ENCODE measurements around the gene TEP1. TPM values are rescaled to one million over a fixed set of nuclear protein-coding genes. Genes with fewer than 3 reads are reported as not detected.

TEP1 gene
- total and polyA plus RNA-seq, 2 of the 13 experiments (the other 11 are each of a cell fraction or from before 2014, with no cell fraction given) = 11.0 to 12.8 TPM

DNA sequence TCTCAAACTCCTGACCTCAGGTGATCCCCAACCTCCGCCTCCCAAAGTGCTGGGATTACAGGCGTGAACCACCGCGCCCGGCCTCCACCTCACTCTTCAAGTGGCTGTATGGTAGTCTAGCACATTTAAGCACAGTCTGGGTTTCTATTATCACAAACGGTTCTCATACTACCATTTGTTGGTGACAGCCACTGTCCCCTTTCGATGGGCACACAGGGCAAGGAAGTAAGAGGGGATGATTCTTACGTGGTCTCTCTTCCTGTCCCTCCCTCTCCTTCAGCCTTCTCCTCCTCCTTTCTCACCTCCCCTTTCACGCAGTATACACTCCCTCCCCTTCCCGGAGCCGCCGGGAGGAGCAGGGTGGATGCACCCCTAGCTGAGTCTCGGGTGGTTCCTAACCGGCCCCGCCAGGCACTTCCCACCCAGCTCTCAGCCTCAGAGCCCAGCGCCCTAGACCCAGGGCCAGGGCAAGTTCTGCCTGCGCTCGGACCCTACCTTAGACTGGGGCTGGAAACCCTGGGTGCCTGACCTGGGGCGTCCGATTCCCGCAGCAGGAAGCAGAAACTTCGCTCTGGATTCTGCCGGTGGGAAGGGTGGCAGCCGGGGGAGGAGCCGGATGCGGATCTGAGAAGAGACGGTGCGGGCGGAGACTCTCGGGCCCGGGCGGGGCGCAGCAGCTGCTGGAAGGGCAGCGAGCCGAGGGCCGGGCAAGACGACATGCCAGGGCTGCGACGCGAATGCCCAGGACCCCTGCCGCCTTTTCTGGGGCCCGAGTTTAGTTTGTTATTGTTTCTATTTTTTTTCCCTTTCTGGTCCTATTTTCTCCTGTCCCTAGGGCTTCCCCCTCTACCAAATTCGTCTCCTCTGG lies at the start of gene TEP1 (continued):
- TF ChIP-seq, protein P1, sequence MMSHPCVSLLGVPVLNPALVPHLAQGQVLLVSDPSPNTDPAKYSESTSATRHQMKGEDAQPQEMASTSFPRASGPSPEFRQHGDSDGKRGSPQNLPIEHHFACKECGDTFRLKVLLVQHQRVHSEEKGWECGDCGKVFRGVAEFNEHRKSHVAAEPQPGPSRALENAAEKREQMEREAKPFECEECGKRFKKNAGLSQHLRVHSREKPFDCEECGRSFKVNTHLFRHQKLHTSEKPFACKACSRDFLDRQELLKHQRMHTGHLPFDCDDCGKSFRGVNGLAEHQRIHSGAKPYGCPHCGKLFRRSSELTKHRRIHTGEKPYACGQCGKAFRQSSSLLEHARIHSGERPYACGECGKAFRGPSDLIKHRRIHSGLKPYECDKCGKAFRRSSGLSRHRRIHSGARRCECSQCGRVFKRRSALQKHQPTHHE (CRISPR knock-in tag; IDR thresholded peaks at IDR 0.05; ENCODE audit: borderline replicate concordance) = peak; percentile 82; the same call in 1 of the 2 replicates
- TF ChIP-seq ZNF317 (CRISPR knock-in tag; IDR thresholded peaks at IDR 0.05) (peak; percentile 77), SYNCRIP (IDR thresholded peaks at IDR 0.05; ENCODE audit: insufficient read depth, low read depth, low read length) (no peak), ZNF570 (CRISPR knock-in tag; IDR thresholded peaks at IDR 0.05; ENCODE audit: borderline replicate concordance) (peak; percentile 68; the same call in 1 of the 2 replicates), ZNF3 (CRISPR knock-in tag; IDR thresholded peaks at IDR 0.05) (no peak), ZNF546 (CRISPR knock-in tag; conservative IDR thresholded peaks at IDR 0.05) (peak; percentile 49; the same call in 1 of the 2 replicates), ZNF468 (CRISPR knock-in tag; IDR thresholded peaks at IDR 0.05) (no peak), KDM6A (CRISPR knock-in tag; IDR thresholded peaks at IDR 0.05; ENCODE audit: low read depth) (no peak), TOE1 (CRISPR knock-in tag; IDR thresholded peaks at IDR 0.05) (no peak), YEATS2 (CRISPR knock-in tag; IDR thresholded peaks at IDR 0.05; ENCODE audit: borderline replicate concordance) (peak; percentile 56; the same call in 1 of the 2 replicates), ZNF878 (CRISPR knock-in tag; IDR thresholded peaks at IDR 0.05) (0 out of 2 replicates have a peak, but pooled peaks have one; percentile 37), ZNF24 (IDR thresholded peaks at IDR 0.05) (no peak), HOXA7 (CRISPR knock-in tag; IDR thresholded peaks at IDR 0.05) (no peak), ZNF382 (CRISPR knock-in tag; IDR thresholded peaks at IDR 0.05; ENCODE audit: borderline replicate concordance) (no peak), SRF (IDR thresholded peaks at IDR 0.05; ENCODE audit: low read depth, low read length) (no peak), ZNF335 (CRISPR knock-in tag; IDR thresholded peaks at IDR 0.05) (peak; percentile 92), ZNF207 (IDR thresholded peaks at IDR 0.05; ENCODE audit: borderline replicate concordance) (no peak), RFX3 (CRISPR knock-in tag; IDR thresholded peaks at IDR 0.05) (peak; percentile 33; the same call in 1 of the 2 replicates)
- TF ChIP-seq, protein P2, sequence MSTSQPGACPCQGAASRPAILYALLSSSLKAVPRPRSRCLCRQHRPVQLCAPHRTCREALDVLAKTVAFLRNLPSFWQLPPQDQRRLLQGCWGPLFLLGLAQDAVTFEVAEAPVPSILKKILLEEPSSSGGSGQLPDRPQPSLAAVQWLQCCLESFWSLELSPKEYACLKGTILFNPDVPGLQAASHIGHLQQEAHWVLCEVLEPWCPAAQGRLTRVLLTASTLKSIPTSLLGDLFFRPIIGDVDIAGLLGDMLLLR (CRISPR knock-in tag; IDR thresholded peaks at IDR 0.05) = 0 out of 2 replicates have a peak, but pooled peaks have one; percentile 60
- TF ChIP-seq, protein P3, sequence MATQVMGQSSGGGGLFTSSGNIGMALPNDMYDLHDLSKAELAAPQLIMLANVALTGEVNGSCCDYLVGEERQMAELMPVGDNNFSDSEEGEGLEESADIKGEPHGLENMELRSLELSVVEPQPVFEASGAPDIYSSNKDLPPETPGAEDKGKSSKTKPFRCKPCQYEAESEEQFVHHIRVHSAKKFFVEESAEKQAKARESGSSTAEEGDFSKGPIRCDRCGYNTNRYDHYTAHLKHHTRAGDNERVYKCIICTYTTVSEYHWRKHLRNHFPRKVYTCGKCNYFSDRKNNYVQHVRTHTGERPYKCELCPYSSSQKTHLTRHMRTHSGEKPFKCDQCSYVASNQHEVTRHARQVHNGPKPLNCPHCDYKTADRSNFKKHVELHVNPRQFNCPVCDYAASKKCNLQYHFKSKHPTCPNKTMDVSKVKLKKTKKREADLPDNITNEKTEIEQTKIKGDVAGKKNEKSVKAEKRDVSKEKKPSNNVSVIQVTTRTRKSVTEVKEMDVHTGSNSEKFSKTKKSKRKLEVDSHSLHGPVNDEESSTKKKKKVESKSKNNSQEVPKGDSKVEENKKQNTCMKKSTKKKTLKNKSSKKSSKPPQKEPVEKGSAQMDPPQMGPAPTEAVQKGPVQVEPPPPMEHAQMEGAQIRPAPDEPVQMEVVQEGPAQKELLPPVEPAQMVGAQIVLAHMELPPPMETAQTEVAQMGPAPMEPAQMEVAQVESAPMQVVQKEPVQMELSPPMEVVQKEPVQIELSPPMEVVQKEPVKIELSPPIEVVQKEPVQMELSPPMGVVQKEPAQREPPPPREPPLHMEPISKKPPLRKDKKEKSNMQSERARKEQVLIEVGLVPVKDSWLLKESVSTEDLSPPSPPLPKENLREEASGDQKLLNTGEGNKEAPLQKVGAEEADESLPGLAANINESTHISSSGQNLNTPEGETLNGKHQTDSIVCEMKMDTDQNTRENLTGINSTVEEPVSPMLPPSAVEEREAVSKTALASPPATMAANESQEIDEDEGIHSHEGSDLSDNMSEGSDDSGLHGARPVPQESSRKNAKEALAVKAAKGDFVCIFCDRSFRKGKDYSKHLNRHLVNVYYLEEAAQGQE (IDR thresholded peaks at IDR 0.05; ENCODE audit: borderline replicate concordance in 1 of 2, low read depth in 1 of 2, low read length in 2 of 2) = peak in 1 of 2 experiments; percentile 58; a peak in 1 of 4 replicates
- TF ChIP-seq, protein P4, sequence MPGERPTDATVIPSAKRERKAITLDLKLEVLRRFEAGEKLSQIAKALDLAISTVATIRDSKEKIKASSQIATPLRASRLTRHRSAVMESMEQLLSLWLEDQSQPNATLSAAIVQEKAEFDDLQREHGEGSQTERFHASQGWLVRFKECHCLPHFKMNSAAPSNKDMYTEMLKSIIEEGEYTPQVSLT (CRISPR knock-in tag; IDR thresholded peaks at IDR 0.05; ENCODE audit: borderline replicate concordance, low read depth) = no peak
- TF ChIP-seq, protein P5, sequence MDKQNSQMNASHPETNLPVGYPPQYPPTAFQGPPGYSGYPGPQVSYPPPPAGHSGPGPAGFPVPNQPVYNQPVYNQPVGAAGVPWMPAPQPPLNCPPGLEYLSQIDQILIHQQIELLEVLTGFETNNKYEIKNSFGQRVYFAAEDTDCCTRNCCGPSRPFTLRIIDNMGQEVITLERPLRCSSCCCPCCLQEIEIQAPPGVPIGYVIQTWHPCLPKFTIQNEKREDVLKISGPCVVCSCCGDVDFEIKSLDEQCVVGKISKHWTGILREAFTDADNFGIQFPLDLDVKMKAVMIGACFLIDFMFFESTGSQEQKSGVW (CRISPR knock-in tag; IDR thresholded peaks at IDR 0.05; ENCODE audit: borderline replicate concordance) = no peak
